A549 treated with AZD2906 at 1 μM for 4 hours (cell line): ENCODE measurements around the gene SLC6A9. TPM values are rescaled to one million over a fixed set of nuclear protein-coding genes. Genes with fewer than 3 reads are reported as not detected.

Source experiments
- total RNA-seq: library from RNA; stranded (reverse); fragments of 200-300 nt; extraction: Qiagen RNA extraction; gene quantifications from 5 replicates; pipeline ENCODE4 v1.2.3, GENCODE V29; 2022

Gene SLC6A9
- total RNA-seq: 11.6 to 14.2 TPM (median 13.2 TPM) in 5 replicates

GRCh38 chr1:44031252-44032169 lies at the start of gene SLC6A9:
SLC6A9 (minus strand) TSS chr1:44031462; CDS start chr1:44024277, 7,185 bp downstream.

GRCh38 chr1:43991476-43992231 lies 39.6 kb downstream of the SLC6A9 start, which contains the start of gene CCDC24:
CCDC24 (plus strand) TSS chr1:43991599; CDS start chr1:43991879, 280 bp downstream.

GRCh38 chr1:43978551-43979260 lies 52.6 kb downstream of the SLC6A9 start, which contains the start of gene B4GALT2:
B4GALT2 (plus strand) TSS chr1:43979210; CDS start chr1:43981161, 1,951 bp downstream.

GRCh38 chr1:43974443-43975248 lies 56.6 kb downstream of the SLC6A9 start, which contains the start of gene ATP6V0B:
ATP6V0B (plus strand) TSS chr1:43974960; CDS start chr1:43975041, 81 bp downstream.

GRCh38 chr1:43969746-43970466 lies 61.4 kb downstream of the SLC6A9 start, which contains the start of gene DPH2:
DPH2 (plus strand) TSS chr1:43970010; CDS start chr1:43970176, 166 bp downstream.

Other genes with a start within 250 kb of the SLC6A9 start
- 0.14 to 0.39 TPM (median 0.28 TPM) in 5 replicates for gene ARTN, start 97.7 kb downstream of the SLC6A9 start, total RNA-seq
- 11.9 to 16.5 TPM (median 14.9 TPM) in 5 replicates for gene IPO13, start 84.5 kb downstream of the SLC6A9 start, total RNA-seq
- 34.4 to 40.2 TPM (median 35.9 TPM) in 5 replicates for gene DPH2, start 61.5 kb downstream of the SLC6A9 start, total RNA-seq
- gene ATP6V0B, start 56.5 kb downstream of the SLC6A9 start, total RNA-seq: 93.2 to 162 TPM (median 133 TPM) in 5 replicates
- gene B4GALT2, start 52.3 kb downstream of the SLC6A9 start, total RNA-seq: 55.2 to 74.3 TPM (median 69.8 TPM) in 5 replicates
- gene CCDC24, start 39.9 kb downstream of the SLC6A9 start, total RNA-seq: 6.6 to 8.7 TPM (median 8.2 TPM) in 5 replicates
- 0.33 to 0.50 TPM (median 0.46 TPM) in 5 replicates for gene KLF17, start 87.4 kb upstream of the SLC6A9 start, total RNA-seq
- 0.01 to 0.06 TPM (median 0.05 TPM) in 4 of 5 replicates, not detected in the other for gene KLF18, start 110.2 kb upstream of the SLC6A9 start, total RNA-seq
- 19.3 to 21.4 TPM (median 20.2 TPM) in 5 replicates for gene DMAP1, start 182.0 kb upstream of the SLC6A9 start, total RNA-seq